H4 (cell line): ENCODE measurements around the gene NSUN6. TPM values are rescaled to one million over a fixed set of nuclear protein-coding genes. Genes with fewer than 3 reads are reported as not detected.

ENCODE experiments used
- DNase-seq: peaks from one replicate; pipeline ENCODE4 v3.0.0-alpha.2; 2015; ENCODE audit warnings: low spot score
- total RNA-seq: library from RNA; depleted of rRNA; stranded (reverse); fragments of >200 nt; shearing (Covaris generic); gene quantifications from 2 replicates; pipeline ENCODE4 v1.2.3, GENCODE V29; 2014; rRNA removed

NSUN6 gene
- total RNA-seq, 1 experiment from 2014 or later = 5.0 TPM

GRCh38 chr10:18501198-18501597 is 150.2 kb downstream of the NSUN6 start:
- DNase-seq = no peak

GRCh38 chr10:18500576-18500975 is 150.8 kb downstream of the NSUN6 start:
- no peak for DNase-seq

- DNase-seq = no peak
Measured at GRCh38 chr10:18498998-18499397, 152.4 kb downstream of the NSUN6 start.

- DNase-seq = no peak
Measured at GRCh38 chr10:18497806-18498369, 153.5 kb downstream of the NSUN6 start.

Other genes starting within 250 kb of the NSUN6 start
- gene ARL5B, start 7.8 kb upstream of the NSUN6 start, total RNA-seq = 5.4 and 8.7 TPM in 2 replicates